Measurements from ENCODE around the gene SLC1A2.
A peak's percentile ranks its signal among the peaks of the same experiment; 100 is the strongest.

SLC1A2 gene

DNA sequence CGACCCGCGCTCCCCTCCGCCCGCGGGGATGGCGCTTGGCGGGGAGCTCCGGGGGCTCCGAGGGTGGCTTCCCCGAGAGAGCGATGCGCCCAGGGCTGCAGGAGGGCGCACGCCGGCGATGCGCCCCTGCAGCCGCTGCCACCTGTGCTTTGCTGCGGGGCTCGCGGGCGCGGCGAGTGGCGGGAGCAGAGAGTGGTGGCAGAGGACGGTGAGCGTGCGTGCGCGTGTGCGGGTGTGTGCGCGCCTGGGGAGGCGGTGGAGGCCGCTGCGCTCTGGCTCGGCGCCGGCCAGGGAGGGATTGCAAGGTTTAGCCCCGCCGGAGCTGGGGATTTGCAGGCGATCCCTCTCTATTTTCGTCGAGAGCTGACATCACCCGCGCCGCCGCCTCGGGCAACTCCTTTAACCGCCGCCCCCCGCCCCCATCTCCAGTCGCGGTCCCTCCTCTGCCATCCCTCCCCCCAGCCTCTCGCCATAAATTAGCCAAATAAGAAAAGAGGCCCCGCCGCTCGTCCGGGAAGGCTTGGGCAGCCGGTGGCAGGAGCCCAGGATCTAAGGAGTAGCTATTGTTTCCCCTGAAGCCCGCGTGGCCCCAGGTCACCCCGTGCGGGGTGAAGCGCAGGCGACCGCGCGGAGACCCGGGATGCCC is at the start of gene SLC1A2:
SLC1A2 (minus strand) TSS at position 375 of the 646 bp plus-strand sequence. CDS start 592 bp downstream, outside the sequence.
- no peak for DNase-seq (ENCODE audit: low read depth)
- peak within 1 kb of the TSS; percentile 40 for H3K4me3 ChIP-seq (ENCODE audit: low read length)
- TF ChIP-seq, protein P1, sequence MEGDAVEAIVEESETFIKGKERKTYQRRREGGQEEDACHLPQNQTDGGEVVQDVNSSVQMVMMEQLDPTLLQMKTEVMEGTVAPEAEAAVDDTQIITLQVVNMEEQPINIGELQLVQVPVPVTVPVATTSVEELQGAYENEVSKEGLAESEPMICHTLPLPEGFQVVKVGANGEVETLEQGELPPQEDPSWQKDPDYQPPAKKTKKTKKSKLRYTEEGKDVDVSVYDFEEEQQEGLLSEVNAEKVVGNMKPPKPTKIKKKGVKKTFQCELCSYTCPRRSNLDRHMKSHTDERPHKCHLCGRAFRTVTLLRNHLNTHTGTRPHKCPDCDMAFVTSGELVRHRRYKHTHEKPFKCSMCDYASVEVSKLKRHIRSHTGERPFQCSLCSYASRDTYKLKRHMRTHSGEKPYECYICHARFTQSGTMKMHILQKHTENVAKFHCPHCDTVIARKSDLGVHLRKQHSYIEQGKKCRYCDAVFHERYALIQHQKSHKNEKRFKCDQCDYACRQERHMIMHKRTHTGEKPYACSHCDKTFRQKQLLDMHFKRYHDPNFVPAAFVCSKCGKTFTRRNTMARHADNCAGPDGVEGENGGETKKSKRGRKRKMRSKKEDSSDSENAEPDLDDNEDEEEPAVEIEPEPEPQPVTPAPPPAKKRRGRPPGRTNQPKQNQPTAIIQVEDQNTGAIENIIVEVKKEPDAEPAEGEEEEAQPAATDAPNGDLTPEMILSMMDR (conservative IDR thresholded peaks at IDR 0.05; ENCODE audit: low read depth, low read length), result no peak

DNA sequence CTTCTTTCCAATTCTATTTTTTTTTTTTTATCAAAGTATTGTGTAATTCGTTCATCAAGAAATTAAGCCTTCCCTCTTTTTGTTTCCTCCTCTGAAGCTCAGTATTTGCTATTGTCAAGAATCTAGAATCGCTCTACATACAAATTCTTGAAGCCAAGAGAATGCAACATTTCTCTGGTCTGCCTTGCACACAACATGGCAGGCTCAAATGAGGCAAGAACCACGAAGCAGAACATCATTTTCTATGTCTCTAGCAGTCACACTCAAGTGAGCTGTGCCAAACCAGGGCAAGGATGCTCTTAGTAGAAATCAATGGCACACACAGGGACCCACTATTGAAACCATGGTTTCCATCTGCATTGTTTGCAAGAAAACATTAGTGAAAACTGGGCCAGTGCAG is 46.7 kb upstream of the SLC1A2 start:
- no peak for DNase-seq (ENCODE audit: low read depth)
- TF ChIP-seq, protein P1 (conservative IDR thresholded peaks at IDR 0.05; ENCODE audit: low read depth, low read length), result no peak
- no peak overlapping the region for H3K4me3 ChIP-seq (ENCODE audit: low read length)

DNA sequence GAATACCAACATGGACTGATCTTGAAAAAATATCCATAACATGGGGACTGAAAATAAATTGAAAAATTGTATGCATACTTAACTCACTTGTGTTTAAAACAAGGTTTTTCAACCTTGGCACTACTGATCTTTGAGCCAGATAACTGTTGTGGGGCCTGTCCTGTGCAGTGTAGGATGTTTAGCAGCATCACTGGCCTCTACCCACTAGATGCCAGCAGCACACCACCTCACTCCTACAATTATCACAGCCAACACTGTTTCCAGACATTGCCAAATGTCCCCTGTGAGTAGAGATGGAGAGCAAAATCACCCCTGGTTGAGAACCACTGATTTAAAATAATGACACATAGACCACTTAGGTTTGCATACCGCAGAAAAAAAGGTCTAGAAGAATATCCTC is 45.0 kb upstream of the SLC1A2 start:
- no peak overlapping the region for H3K4me3 ChIP-seq (ENCODE audit: low read length)
- no peak for DNase-seq (ENCODE audit: low read depth)
- TF ChIP-seq, protein P1 (conservative IDR thresholded peaks at IDR 0.05; ENCODE audit: low read depth, low read length), result peak; percentile 32

DNA sequence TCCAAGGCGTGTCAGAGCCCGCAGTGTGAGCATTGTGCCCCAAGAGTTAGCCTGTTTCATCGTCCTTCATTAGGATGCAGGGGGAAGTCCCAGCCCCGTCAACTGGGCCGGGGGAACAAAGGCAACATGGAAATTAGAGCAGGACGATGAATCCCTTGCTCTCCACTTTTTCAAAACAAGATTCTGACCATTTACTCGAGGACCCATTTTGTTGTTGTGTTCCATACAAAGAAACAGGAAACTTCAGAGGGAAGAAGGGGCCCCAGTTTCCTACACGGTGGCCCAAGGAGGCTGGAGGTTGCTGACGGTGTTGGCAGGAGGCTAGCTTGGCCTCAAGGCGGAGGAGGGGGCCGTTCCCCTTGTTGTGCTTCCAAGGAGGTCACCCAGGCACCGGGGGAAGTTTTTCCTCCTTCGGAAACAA is 44.0 kb upstream of the SLC1A2 start:
- no peak for DNase-seq (ENCODE audit: low read depth)
- no peak overlapping the region for H3K4me3 ChIP-seq (ENCODE audit: low read length)
- TF ChIP-seq, protein P1 (conservative IDR thresholded peaks at IDR 0.05; ENCODE audit: low read depth, low read length), result no peak

DNA sequence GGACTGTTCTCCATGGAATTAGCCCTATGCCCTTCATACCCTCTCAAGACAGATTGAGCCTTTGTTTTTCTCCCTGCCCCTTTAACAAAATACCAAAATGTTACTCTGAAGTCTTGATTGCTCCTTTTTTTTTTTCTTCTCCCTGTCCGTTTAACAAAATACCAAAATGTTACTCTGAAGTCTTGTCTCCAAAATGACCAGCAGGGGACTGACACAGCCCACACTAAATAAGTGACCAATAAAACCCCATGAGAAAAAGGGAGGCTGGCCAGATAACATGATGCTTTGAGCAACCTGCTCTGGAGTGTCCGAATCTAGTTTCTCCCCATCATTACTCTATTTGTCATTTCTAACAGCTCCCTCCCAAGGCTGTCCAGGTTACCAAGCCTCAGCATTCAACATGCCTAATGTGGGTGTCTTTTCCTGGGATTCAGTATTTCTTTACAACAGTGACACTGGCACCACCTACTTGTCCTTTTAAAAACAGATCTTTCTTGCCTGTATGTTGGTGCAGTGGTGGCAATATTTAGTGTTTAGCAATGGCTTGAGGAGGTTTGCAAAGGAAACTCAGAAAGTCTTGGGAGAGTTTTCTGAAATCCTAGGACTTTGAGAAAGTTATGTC is 42.7 kb upstream of the SLC1A2 start:
- no peak overlapping the region for H3K4me3 ChIP-seq (ENCODE audit: low read length)
- DNase-seq (ENCODE audit: low read depth), result no peak
- TF ChIP-seq, protein P1 (conservative IDR thresholded peaks at IDR 0.05; ENCODE audit: low read depth, low read length), result peak; percentile 1

DNA sequence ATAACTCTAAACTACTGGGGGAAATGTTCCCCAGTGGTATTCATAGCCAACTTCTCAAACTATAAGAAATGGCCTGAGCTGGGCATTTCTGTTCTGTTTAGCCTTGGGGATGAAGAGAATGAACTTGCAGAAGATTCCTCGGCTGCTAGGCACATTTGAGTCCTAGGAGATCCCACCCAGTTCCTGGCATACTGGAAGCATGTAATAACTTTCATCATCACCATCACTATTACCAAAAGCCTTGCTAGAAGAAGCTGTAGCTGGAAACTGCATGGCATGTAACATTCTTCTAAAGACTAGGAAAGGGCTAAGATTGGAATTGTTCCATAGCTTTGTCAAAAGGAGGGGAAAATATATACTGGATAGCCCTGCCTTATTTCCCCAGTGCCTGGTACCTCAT is 40.1 kb upstream of the SLC1A2 start:
- TF ChIP-seq, protein P1 (conservative IDR thresholded peaks at IDR 0.05; ENCODE audit: low read depth, low read length), result no peak
- no peak overlapping the region for H3K4me3 ChIP-seq (ENCODE audit: low read length)
- DNase-seq (ENCODE audit: low read depth), result no peak

DNA sequence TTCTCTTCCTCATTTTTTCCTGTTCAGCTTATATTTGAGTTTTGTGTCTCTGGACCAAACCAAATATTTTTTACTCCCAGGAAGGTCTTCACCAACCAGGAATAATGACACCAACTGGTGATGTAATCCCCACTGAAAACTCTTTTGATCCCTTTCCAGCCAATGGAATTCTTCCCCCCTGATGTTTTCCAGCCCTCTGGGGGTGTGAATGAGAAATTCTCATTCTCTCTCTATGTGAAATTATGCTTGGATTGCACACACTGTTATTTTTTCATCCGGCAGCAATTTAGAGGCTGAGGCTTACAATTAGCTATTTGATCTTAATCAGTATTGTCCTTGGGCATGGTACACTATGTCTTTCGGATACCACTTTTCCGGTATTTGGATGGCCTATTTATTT is 39.5 kb upstream of the SLC1A2 start:
- H3K4me3 ChIP-seq (ENCODE audit: low read length), result no peak overlapping the region
- DNase-seq (ENCODE audit: low read depth), result no peak
- TF ChIP-seq, protein P1 (conservative IDR thresholded peaks at IDR 0.05; ENCODE audit: low read depth, low read length), result no peak
